GM21529 (cell line): ENCODE data around the gene COX7B2.

Experiments used
- ATAC-seq: cut with Tn5 transposase; IDR thresholded peaks from one replicate; pipeline ENCODE4 v1.9.1; 2021; ENCODE audit not compliant: unreplicated experiment

COX7B2 gene

DNA sequence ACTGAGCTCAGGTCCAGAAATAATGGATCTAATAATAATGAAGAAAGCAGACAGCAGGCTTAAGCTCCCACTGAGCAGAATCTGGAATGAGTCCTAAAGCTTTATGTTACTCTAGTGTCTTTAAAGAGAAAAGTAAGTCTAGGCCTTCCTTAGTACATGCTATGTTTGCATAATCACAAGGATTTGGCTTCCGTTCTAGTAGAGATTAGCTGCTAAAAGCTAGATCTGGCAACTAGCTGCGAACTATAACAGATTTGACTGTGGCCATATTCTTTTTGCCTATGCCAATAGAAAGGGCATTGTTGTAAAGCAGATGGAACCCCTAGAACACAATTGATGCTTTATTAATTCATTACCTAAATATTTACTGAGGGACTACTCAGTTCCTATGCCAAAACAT is 19.0 kb downstream of the COX7B2 start:
- ATAC-seq = no peak

GRCh38 chr4:46889410-46889809 is 19.6 kb downstream of the COX7B2 start:
- no peak for ATAC-seq

GRCh38 chr4:46886711-46887110 is 22.3 kb downstream of the COX7B2 start:
- ATAC-seq = no peak

DNA sequence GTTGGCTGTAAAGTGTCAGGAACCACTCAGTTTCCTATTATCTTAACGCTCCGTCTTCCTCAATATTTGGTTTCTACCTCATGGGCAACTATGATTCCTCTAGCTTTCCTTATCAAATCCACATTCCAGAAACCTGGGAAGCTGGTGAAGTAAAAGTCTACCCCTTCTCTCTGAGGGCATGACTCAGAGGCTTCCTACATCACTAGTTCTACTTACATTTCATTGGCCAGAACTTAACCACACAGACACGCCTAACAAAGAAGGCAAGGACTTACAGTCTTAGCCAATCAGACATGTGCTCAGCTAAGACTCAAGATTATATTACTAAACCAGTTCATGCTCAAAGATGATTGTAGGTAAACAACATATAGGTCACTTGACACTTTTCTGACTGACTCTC is 30.4 kb downstream of the COX7B2 start:
- ATAC-seq = no peak

GRCh38 chr4:46874811-46875210 is 34.2 kb downstream of the COX7B2 start:
- ATAC-seq = no peak

GRCh38 chr4:46870411-46870810 is 38.6 kb downstream of the COX7B2 start:
- ATAC-seq = no peak

DNA sequence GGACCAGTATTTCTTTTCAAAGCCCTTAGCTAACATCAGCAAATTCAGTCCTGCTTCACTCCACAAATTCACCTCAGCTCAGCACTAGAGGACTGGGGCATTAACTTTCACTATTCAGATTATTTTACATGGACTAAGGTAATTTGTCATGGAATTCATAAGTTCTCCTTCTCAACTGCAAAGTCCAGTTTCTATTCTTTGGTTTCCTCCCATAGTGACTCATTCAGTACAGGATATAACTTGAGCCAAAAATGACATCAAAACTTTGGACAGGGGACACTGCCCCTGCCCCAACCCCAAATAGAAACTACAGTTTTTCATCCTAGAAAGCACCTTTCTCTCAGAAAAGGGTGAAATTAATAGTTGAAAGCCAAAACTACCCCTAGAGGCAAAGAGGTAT is 52.7 kb downstream of the COX7B2 start:
- no peak for ATAC-seq

DNA sequence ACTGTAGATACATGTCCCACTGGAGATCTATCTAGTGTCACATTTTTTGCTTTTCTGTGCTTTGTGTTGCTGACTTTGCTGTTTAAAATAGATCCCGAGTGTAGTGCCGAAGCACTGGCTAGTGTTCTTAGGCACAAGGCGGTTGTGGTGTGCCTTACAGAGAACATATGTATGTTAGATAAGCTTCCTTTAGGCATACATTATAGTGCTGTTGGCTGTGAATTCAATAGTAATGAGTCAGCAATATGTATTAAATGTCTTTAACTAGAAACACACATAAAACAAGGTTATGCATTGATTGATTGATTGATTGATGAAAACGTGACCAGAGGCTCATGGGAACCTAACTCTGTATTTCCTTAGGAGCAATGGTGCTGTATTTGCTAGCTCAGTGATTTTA is 56.2 kb downstream of the COX7B2 start:
- no peak for ATAC-seq

GRCh38 chr4:46850026-46850425 is 59.0 kb downstream of the COX7B2 start:
- no peak for ATAC-seq

DNA sequence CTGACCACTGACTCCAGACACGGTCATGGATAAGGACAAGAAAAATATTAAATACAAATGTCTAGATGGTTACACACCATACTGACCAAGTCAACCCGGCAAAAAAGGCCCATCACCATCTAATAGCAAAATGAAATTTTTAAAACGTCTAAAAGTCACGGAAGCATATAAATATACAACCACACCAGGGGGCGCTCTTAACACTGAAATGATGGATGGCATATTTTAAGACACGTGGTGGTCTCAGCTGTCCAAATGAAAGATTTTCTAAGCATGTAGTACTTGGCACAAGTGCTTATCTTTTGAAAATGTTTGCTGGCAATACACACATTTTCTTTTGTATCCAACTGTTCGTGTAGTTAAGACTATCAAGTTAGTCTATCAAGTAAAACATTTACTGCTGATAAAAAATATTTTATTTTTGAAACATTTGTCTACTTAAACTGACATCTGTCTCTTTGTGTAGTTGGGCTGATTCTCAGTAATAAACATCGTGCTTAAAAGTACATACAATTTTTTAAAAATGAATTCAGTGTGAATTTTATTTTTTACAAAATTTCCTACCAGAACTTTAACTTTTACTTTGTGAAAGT is 64.6 kb downstream of the COX7B2 start:
- peak; percentile 79 for ATAC-seq

DNA sequence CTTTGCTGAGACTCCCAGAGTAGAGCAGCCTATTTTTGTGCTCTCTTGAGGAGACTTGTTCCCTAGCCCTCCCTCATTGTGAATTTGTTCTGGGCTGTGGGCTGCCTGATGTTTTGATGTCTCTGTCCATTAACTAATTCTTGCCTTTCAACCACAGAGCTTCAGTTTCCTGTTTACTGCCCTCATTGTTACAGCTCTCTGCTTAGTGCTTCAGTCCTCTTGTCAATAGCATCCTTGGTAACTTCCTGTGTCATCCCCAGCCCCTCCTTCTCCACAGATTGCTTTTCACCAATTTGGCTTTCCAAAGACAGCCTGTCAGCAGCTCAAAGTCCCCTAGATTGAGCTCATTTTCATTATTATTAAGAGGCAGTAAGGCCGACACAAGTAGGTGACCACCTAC is 69.9 kb downstream of the COX7B2 start:
- ATAC-seq = no peak

GRCh38 chr4:46837639-46838038 is 71.4 kb downstream of the COX7B2 start:
- no peak for ATAC-seq

- no peak for ATAC-seq
Measured at GRCh38 chr4:46836584-46836983, 72.5 kb downstream of the COX7B2 start.

GRCh38 chr4:46830971-46831454 is 78.0 kb downstream of the COX7B2 start:
- no peak for ATAC-seq

DNA sequence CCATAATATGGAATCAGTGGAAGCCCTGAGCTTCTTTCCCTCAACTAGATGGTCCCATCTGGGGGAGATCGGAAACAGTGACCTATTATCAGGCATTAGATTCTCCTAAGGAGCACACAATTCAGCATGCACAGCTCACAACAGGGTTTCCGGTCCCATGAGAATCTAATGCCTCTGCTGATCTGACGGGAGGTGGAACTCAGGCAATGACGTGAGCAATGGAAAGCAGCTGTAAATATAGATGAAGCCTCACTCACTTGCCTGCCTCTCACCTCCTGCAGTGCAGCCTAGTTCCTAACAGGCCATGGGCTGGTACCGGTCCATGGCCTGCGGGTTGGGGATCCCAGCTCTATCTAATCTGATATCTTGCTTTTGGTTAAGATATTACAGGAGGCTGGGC is 88.9 kb downstream of the COX7B2 start:
- ATAC-seq = no peak

GRCh38 chr4:46819095-46819494 is 90.0 kb downstream of the COX7B2 start:
- ATAC-seq = no peak

- ATAC-seq = no peak
Measured at GRCh38 chr4:46818604-46819003, 90.4 kb downstream of the COX7B2 start.

GRCh38 chr4:46817806-46818205 is 91.2 kb downstream of the COX7B2 start:
- no peak for ATAC-seq

DNA sequence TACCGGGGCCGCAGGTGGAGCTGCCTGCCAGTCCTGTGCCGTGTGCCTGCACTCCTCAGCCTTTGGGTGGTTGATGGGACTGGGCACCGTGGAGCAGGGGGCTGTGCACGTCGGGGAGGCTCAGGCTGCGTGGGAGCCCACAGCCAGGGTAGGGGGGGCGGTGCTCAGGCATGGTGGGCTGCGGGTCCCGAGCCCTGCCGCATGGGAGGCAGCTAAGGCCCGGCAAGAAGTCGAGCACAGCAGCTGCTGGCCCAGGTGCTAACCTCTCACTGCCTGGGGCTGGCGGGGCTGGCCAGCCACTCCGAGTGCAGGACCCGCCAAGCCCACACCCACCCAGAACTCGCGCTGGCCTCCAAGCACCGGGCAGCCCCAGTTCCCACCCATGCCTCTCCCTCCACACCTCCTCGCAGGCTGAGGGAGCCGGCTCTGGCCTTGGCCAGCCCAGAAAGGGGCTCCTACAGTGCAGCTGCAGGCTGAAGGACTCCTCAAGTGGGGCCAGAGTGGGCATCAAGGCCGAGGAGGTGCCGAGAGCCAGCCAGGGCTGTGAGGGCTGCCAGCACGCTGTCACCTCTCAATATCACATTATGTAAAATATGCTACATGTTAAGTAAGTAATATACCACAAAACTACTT is 104.1 kb downstream of the COX7B2 start:
- ATAC-seq = no peak

DNA sequence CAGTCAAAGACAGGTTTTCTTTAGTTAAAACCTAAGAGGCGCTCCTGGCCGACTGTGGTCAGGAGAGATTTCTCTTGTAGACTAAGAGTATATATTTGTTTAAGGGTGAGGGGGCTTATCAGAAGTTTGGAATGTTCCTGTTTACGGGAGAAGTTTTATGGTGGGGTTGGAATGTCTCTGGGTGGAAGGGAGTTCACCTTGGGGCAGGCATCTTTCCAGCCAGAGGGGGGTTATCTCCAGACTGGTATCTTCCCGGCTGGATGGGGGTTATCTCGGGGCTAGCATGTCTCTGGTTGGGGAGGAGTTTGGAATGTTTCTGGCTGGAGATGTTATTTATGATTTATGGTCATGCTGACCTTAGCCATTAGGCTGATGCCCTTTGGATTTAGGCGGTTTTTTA is 116.0 kb downstream of the COX7B2 start:
- no peak for ATAC-seq

DNA sequence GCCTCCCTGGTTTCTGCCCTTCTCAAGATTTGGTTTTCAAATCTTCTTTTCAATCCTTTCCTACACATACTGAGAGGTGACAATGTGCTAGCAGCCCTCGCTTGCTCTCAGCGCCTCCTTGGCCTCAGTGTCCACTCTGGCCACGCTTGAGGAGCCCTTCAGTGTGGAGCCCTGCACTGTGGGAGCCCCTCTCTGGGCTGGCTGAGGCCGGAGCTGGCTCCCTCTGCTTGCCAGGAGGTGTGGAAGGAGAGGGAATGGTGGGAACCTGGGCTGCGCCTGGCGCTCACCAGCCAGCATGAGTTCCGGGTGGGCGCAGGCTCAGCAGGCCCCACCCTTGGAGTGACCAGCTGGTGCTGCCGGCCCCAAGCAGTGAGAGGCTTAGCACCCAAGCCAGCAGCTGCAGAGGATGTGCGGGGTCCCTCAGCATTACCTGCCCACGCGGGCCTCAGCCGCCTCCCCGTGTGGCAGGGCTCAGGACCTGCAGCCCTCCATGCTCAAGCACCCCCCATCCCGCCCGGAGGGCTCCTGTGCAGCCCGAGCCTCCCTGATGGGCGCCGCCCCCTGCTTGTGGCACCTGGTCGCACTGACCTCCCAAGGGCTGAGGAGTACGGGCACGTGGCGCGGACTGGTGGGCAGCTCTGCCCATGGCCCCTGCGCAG is 127.5 kb downstream of the COX7B2 start:
- ATAC-seq = no peak

DNA sequence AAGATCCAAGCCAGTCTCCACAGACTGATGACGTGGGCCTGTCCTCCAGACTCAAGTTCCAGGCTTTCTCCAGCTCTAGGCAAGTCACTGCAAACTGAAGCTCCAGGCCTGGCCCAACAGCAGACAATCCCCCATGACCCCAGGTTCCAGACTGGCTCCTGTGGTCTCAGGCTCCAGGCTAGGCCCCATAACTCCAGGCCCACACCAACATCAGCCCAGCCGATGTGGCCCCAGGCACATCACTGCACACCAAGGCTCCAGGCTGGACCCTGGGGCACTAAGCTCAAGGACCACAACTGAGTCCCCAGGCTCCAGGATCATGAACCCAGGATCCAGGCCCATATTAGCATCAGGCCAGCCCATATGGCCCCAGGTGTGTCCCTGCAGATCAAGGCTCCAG is 143.6 kb downstream of the COX7B2 start:
- no peak for ATAC-seq
